IPS-NIHi11 (cell line): ENCODE results near the gene BRI3.
A peak's percentile ranks its signal among the peaks of the same experiment; 100 is the strongest.

ENCODE experiments used
- DNase-seq: peaks from one replicate; pipeline ENCODE4 v3.0.0; 2012; ENCODE audit warnings: mixed read lengths, low spot score

BRI3 gene

GRCh38 chr7:98252425-98253054 lies 28.9 kb upstream of the BRI3 start:
- no peak for DNase-seq

GRCh38 chr7:98254516-98254915 lies 27.0 kb upstream of the BRI3 start:
- DNase-seq: no peak

GRCh38 chr7:98254951-98255610 lies 26.4 kb upstream of the BRI3 start:
- DNase-seq: no peak

- no peak for DNase-seq
Observed at GRCh38 chr7:98256431-98256830, 25.1 kb upstream of the BRI3 start.

GRCh38 chr7:98257701-98258100 lies 23.8 kb upstream of the BRI3 start:
- DNase-seq: no peak

GRCh38 chr7:98265841-98266271 lies 15.6 kb upstream of the BRI3 start:
- DNase-seq: no peak

- DNase-seq: no peak
Observed at GRCh38 chr7:98266840-98267239, 14.6 kb upstream of the BRI3 start.

GRCh38 chr7:98267303-98267702 lies 14.2 kb upstream of the BRI3 start:
- DNase-seq: no peak

- DNase-seq: no peak
Observed at GRCh38 chr7:98276241-98276761, 5.2 kb upstream of the BRI3 start.

GRCh38 chr7:98278408-98278807 lies 3.1 kb upstream of the BRI3 start:
- DNase-seq: no peak

- DNase-seq: no peak
Observed at GRCh38 chr7:98278936-98279335, 2.5 kb upstream of the BRI3 start.

- no peak for DNase-seq
Observed at GRCh38 chr7:98280296-98280695, 1.2 kb upstream of the BRI3 start.

GRCh38 chr7:98281757-98282606 lies 496 bp downstream of the BRI3 start:
- peak; percentile 45 for DNase-seq

- no peak for DNase-seq
Observed at GRCh38 chr7:98282703-98283102, 1.2 kb downstream of the BRI3 start.

GRCh38 chr7:98283127-98283886 lies 1.8 kb downstream of the BRI3 start:
- no peak for DNase-seq

- DNase-seq: no peak
Observed at GRCh38 chr7:98283887-98284222, 2.4 kb downstream of the BRI3 start.

GRCh38 chr7:98284335-98285036 lies 3.0 kb downstream of the BRI3 start:
- DNase-seq: no peak

GRCh38 chr7:98285157-98286092 lies 3.9 kb downstream of the BRI3 start:
- no peak for DNase-seq

GRCh38 chr7:98286093-98286539 lies 4.6 kb downstream of the BRI3 start:
- DNase-seq: no peak
